ENCODE measurements around the gene RAD23B.

RAD23B gene

GRCh38 chr9:107269254-107269653 is 13.8 kb upstream of the RAD23B start:
- DNase-seq, result no peak

GRCh38 chr9:107269681-107270080 is 13.4 kb upstream of the RAD23B start:
- no peak for DNase-seq

GRCh38 chr9:107270082-107270481 is 13.0 kb upstream of the RAD23B start:
- no peak for DNase-seq

GRCh38 chr9:107270580-107270979 is 12.5 kb upstream of the RAD23B start:
- no peak for DNase-seq

GRCh38 chr9:107273634-107274033 is 9.4 kb upstream of the RAD23B start:
- no peak for DNase-seq

GRCh38 chr9:107274096-107274495 is 9.0 kb upstream of the RAD23B start:
- DNase-seq, result no peak

- peak; percentile 77 for DNase-seq
These were observed 8.1 kb upstream of the RAD23B start for GRCh38 chr9:107274953-107275422.

GRCh38 chr9:107275530-107275929 is 7.5 kb upstream of the RAD23B start:
- DNase-seq, result no peak

GRCh38 chr9:107276966-107277710 is 5.9 kb upstream of the RAD23B start:
- DNase-seq, result no peak

- no peak for DNase-seq
These were observed 5.3 kb upstream of the RAD23B start for GRCh38 chr9:107277801-107278200.

- DNase-seq, result no peak
These were observed 4.0 kb upstream of the RAD23B start for GRCh38 chr9:107279086-107279485.

- DNase-seq, result peak; percentile 78
These were observed 2.5 kb upstream of the RAD23B start for GRCh38 chr9:107280543-107280942.

- DNase-seq, result no peak
These were observed 1.9 kb upstream of the RAD23B start for GRCh38 chr9:107281184-107281583.

GRCh38 chr9:107281922-107282667 is 984 bp upstream of the RAD23B start:
- no peak for DNase-seq

- peak; percentile 95 for DNase-seq
These were observed 841 bp downstream of the RAD23B start for GRCh38 chr9:107283623-107284616.

- DNase-seq, result no peak
These were observed 1.6 kb downstream of the RAD23B start for GRCh38 chr9:107284636-107285035.

- DNase-seq, result no peak
These were observed 2.2 kb downstream of the RAD23B start for GRCh38 chr9:107285286-107285685.

- DNase-seq, result no peak
These were observed 3.0 kb downstream of the RAD23B start for GRCh38 chr9:107286057-107286456.

GRCh38 chr9:107288701-107289100 is 5.6 kb downstream of the RAD23B start:
- no peak for DNase-seq

- no peak for DNase-seq
These were observed 7.5 kb downstream of the RAD23B start for GRCh38 chr9:107290619-107291018.

- DNase-seq, result no peak
These were observed 9.9 kb downstream of the RAD23B start for GRCh38 chr9:107292821-107293542.

GRCh38 chr9:107293543-107294085 is 10.5 kb downstream of the RAD23B start:
- DNase-seq, result no peak

Data from islet precursor cell (in vitro differentiated cells).